Activated naive CD8-positive, alpha-beta T cell (primary cell): ENCODE results near the gene CLEC3B.

Source experiments
- H3K27ac Mint-ChIP-seq: one replicate; pipeline ENCODE4 v1.8.0; 2021; ENCODE audit warnings: mixed read lengths
- H3K27me3 Mint-ChIP-seq: one replicate; pipeline ENCODE4 v1.8.0; 2021; ENCODE audit warnings: mixed read lengths
- H3K36me3 Mint-ChIP-seq: one replicate; pipeline ENCODE4 v1.8.0; 2021; ENCODE audit warnings: mixed read lengths
- H3K4me1 Mint-ChIP-seq: one replicate; pipeline ENCODE4 v1.8.0; 2021; ENCODE audit warnings: low read depth, mixed read lengths
- H3K4me3 Mint-ChIP-seq: one replicate; pipeline ENCODE4 v1.8.0; 2021; ENCODE audit warnings: mild to moderate bottlenecking, mixed read lengths
- H3K9me3 Mint-ChIP-seq: one replicate; pipeline ENCODE4 v1.8.0; 2021; ENCODE audit warnings: low read depth, mixed read lengths

The CLEC3B gene

GRCh38 chr3:44995142-44995770 is 30.8 kb upstream of the CLEC3B start:
- Mint-ChIP-seq H3K9me3 (no peaks in the 10 kb centered on the region), H3K4me1 (peaks cover 50% of the 10 kb centered on the region), H3K4me3 (no peak overlapping the region), H3K36me3 (peaks cover 5% of the 10 kb centered on the region), H3K27me3 (no peaks in the 10 kb centered on the region), H3K27ac (peak overlapping the region; percentile 67)

- no peak overlapping the region for H3K4me3 Mint-ChIP-seq
- no peaks in the 10 kb centered on the region for H3K27me3 Mint-ChIP-seq
- H3K9me3 Mint-ChIP-seq: no peaks in the 10 kb centered on the region
- H3K4me1 Mint-ChIP-seq: peaks cover 37% of the 10 kb centered on the region
- peaks cover 6% of the 10 kb centered on the region for H3K36me3 Mint-ChIP-seq
- H3K27ac Mint-ChIP-seq: peak overlapping the region; percentile 67
Observed at GRCh38 chr3:44996556-44996969, 29.5 kb upstream of the CLEC3B start.

DNA sequence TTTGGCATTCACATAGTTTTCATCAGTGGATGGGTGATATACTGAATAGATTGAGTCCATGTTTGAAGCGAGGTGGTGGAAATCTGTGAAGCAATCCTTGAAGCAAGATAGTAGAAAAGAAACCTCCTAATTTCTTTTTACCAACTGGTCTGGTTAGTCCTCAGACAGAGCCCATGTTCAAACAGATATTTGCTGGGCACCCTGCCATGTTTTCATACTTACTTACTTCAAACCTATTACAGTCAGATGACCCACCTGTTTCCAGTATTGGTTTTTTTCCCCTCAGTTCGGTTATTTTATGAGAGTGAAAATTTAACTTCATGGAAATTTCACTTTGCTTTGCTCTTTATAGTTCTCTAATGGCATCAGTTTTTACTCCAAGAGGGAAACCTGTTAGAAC is 26.3 kb upstream of the CLEC3B start:
- no peaks in the 10 kb centered on the region for H3K27me3 Mint-ChIP-seq
- H3K36me3 Mint-ChIP-seq: peaks cover 11% of the 10 kb centered on the region
- no peaks in the 10 kb centered on the region for H3K9me3 Mint-ChIP-seq
- no peak overlapping the region for H3K27ac Mint-ChIP-seq
- H3K4me1 Mint-ChIP-seq: peaks cover 34% of the 10 kb centered on the region
- no peak overlapping the region for H3K4me3 Mint-ChIP-seq

- Mint-ChIP-seq H3K27me3 (no peaks in the 10 kb centered on the region), H3K36me3 (peaks cover 22% of the 10 kb centered on the region), H3K9me3 (no peaks in the 10 kb centered on the region), H3K4me3 (no peak overlapping the region), H3K27ac (no peak overlapping the region), H3K4me1 (peaks cover 39% of the 10 kb centered on the region)
Observed at GRCh38 chr3:45000823-45001222, 25.3 kb upstream of the CLEC3B start.

- peak overlapping the region; percentile 16 for H3K27ac Mint-ChIP-seq
- H3K4me1 Mint-ChIP-seq: peaks cover 31% of the 10 kb centered on the region
- H3K27me3 Mint-ChIP-seq: no peaks in the 10 kb centered on the region
- peaks cover 22% of the 10 kb centered on the region for H3K36me3 Mint-ChIP-seq
- H3K4me3 Mint-ChIP-seq: no peak overlapping the region
- no peaks in the 10 kb centered on the region for H3K9me3 Mint-ChIP-seq
Observed at GRCh38 chr3:45001738-45002137, 24.4 kb upstream of the CLEC3B start.

- H3K4me3 Mint-ChIP-seq: no peak overlapping the region
- H3K27ac Mint-ChIP-seq: peak overlapping the region; percentile 36
- peaks cover 31% of the 10 kb centered on the region for H3K4me1 Mint-ChIP-seq
- no peaks in the 10 kb centered on the region for H3K27me3 Mint-ChIP-seq
- H3K9me3 Mint-ChIP-seq: no peaks in the 10 kb centered on the region
- H3K36me3 Mint-ChIP-seq: peaks cover 26% of the 10 kb centered on the region
Observed at GRCh38 chr3:45002139-45002660, 23.9 kb upstream of the CLEC3B start.

- Mint-ChIP-seq H3K9me3 (no peaks in the 10 kb centered on the region), H3K27me3 (no peaks in the 10 kb centered on the region), H3K4me3 (no peak overlapping the region), H3K4me1 (peaks cover 33% of the 10 kb centered on the region), H3K36me3 (peaks cover 26% of the 10 kb centered on the region), H3K27ac (peak overlapping the region; percentile 36)
Observed at GRCh38 chr3:45002720-45003119, 23.4 kb upstream of the CLEC3B start.

DNA sequence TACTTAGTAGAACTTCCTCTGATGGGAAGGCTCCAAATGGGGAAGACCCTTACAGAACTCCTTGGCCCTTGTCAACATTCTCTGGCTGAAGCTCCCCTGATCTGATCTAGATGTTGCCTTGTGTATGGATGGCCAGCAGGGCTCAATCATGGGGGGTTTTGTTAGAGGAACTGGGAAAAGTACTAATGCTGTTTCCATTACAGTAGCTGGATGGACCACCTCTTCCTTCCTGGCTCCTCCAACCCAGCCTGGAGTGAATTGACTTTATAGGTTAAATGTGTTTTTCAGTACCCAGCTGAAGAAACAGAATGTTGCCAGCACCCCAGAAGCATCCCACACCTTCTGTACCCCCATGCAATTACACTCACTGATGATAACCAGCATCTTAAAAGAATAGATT is 22.7 kb upstream of the CLEC3B start:
- H3K27ac Mint-ChIP-seq: peak overlapping the region; percentile 52
- no peaks in the 10 kb centered on the region for H3K27me3 Mint-ChIP-seq
- peaks cover 29% of the 10 kb centered on the region for H3K36me3 Mint-ChIP-seq
- H3K4me3 Mint-ChIP-seq: no peak overlapping the region
- H3K4me1 Mint-ChIP-seq: peaks cover 37% of the 10 kb centered on the region
- no peaks in the 10 kb centered on the region for H3K9me3 Mint-ChIP-seq

DNA sequence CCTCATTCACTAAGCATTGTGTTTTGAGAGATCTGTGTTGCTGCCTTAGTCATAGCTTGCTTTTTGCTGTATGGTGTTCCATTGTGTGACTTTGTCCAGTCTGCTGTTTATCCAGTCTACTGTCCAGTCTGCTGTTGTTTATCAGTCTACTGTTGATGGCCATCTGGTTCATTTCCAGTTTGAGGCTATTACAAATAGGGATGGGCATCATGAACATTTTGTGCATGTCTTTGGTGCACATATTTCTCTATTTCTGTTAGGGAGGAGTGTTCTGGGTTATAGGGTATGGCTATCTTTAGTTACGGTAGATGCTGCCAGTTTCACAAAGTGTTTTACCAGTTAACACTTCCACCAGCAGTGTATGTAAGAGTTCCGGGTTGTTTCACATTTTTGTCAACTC is 22.2 kb upstream of the CLEC3B start:
- Mint-ChIP-seq H3K27me3 (no peaks in the 10 kb centered on the region), H3K27ac (peak overlapping the region; percentile 7), H3K4me1 (peaks cover 37% of the 10 kb centered on the region), H3K9me3 (no peaks in the 10 kb centered on the region), H3K36me3 (peaks cover 29% of the 10 kb centered on the region), H3K4me3 (no peak overlapping the region)

- Mint-ChIP-seq H3K27ac (peak overlapping the region; percentile 68), H3K9me3 (no peaks in the 10 kb centered on the region), H3K4me3 (no peak overlapping the region), H3K4me1 (peaks cover 37% of the 10 kb centered on the region), H3K36me3 (peaks cover 30% of the 10 kb centered on the region), H3K27me3 (no peaks in the 10 kb centered on the region)
Observed at GRCh38 chr3:45007091-45007490, 19.0 kb upstream of the CLEC3B start.

GRCh38 chr3:45008117-45008516 is 18.0 kb upstream of the CLEC3B start:
- Mint-ChIP-seq H3K4me1 (peaks cover 31% of the 10 kb centered on the region), H3K9me3 (no peaks in the 10 kb centered on the region), H3K4me3 (no peak overlapping the region), H3K27ac (no peak overlapping the region), H3K36me3 (peaks cover 36% of the 10 kb centered on the region), H3K27me3 (no peaks in the 10 kb centered on the region)

DNA sequence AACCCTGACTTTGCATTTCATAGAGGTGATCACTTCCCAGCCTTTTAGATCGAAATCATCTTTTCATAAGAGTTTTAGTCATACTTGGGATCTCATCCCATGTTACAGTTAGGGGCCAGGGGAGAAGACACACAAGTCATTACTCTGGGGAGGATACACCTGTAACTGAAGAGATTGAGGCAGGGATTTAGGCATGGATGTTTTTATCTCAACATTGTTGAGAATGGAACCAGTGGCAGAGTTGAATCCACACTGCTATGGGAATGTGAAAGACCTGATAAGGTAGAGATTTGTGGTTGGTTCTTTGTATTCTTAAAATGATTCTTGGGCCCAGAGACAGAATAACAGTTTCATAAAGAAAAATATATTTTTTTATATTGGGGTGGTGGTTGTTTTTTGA is 16.2 kb upstream of the CLEC3B start:
- H3K4me3 Mint-ChIP-seq: no peak overlapping the region
- peaks cover 25% of the 10 kb centered on the region for H3K36me3 Mint-ChIP-seq
- H3K4me1 Mint-ChIP-seq: peaks cover 21% of the 10 kb centered on the region
- H3K27ac Mint-ChIP-seq: no peak overlapping the region
- H3K27me3 Mint-ChIP-seq: no peaks in the 10 kb centered on the region
- H3K9me3 Mint-ChIP-seq: no peaks in the 10 kb centered on the region

- H3K4me1 Mint-ChIP-seq: peaks cover 11% of the 10 kb centered on the region
- peaks cover 15% of the 10 kb centered on the region for H3K36me3 Mint-ChIP-seq
- H3K4me3 Mint-ChIP-seq: no peak overlapping the region
- no peak overlapping the region for H3K27ac Mint-ChIP-seq
- no peaks in the 10 kb centered on the region for H3K27me3 Mint-ChIP-seq
- no peaks in the 10 kb centered on the region for H3K9me3 Mint-ChIP-seq
Observed at GRCh38 chr3:45010811-45011333, 15.2 kb upstream of the CLEC3B start.

DNA sequence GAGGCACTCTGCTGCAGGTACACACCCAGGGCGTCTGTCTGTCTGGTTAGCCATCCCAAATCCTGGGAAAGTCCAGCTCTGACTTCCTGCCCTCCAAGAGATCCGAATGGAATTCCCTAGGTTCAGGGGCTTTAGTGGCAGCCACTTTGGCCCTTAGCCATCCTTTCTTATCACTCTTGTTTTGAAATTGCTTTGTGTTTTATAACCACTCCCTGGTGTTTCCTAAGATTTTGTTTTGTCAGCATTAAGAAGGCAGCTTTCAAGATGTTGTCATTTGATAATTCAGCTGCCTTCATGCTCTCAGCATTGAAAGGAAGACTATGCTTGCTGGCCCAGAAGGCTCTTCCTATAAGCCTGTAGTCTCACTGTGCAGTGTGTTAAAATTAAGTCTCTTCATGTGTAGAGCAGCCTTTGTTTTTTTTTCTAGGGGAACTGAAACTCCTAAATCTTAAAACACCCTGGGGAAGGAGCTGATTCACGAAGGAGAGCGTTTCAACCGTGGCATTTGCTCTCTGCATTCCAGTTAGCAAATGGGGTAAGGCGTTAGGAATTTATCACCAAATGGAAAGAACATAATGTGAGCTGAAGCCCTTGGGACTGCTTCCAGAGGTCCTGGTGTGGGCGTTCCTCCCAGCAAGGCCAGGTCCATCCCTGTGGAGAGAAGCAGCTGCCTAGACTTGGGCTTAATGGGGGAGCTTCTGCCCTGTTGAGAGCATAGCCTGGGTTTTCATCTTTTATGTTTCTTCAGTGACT is 14.2 kb upstream of the CLEC3B start:
- no peaks in the 10 kb centered on the region for H3K27me3 Mint-ChIP-seq

GRCh38 chr3:45012577-45012976 is 13.5 kb upstream of the CLEC3B start:
- peaks cover 14% of the 10 kb centered on the region for H3K36me3 Mint-ChIP-seq
- no peaks in the 10 kb centered on the region for H3K27me3 Mint-ChIP-seq
- H3K4me3 Mint-ChIP-seq: no peak overlapping the region
- H3K4me1 Mint-ChIP-seq: peaks cover 4% of the 10 kb centered on the region
- H3K9me3 Mint-ChIP-seq: no peaks in the 10 kb centered on the region
- H3K27ac Mint-ChIP-seq: peak overlapping the region; percentile 43

More for the DNA sequence above, 14.2 kb upstream of the CLEC3B start:
- Mint-ChIP-seq H3K27ac (no peak overlapping the region), H3K36me3 (peaks cover 17% of the 10 kb centered on the region), H3K9me3 (no peaks in the 10 kb centered on the region), H3K4me3 (no peak overlapping the region), H3K4me1 (peaks cover 9% of the 10 kb centered on the region)
